HL-60/S4 treated with retinoic acid at 250 ng/mL for 4 days and 3 days (cell line): ENCODE measurements around the gene ANO2.
"Not testable (repeated sequence)": the region's sequence is repeated elsewhere in the genome, so short reads cannot be mapped to it uniquely, and the experiment has no call there.

Source experiments
- in situ Hi-C: fragments of 300-500 bp; cut with MboI; formaldehyde crosslinking; loops from 2 replicates; pipeline ENCODE4 v1.7.0; 2022; ENCODE audit warnings: low sequenced_read_pairs

Gene ANO2

DNA sequence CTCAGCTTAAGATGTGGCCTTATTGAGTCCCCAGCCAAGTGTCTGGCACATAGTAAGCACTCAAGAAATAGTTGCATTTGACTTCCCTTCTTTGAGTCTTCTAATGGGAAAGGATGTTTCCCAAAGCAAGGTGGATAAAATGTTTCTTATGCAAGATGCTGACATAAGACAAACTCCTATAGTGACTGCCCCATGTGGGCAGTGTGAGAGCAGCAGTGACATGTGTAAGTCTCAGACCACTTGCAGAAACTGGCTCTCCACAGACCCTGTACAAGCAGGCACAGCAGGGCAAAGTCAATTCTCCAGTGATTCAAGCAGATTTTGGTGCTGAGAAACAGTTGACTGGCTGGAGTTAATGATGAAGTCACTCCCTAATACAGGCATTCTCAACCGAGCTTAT is 255.3 kb downstream of the ANO2 start:
- in situ Hi-C loops: no loop called here

DNA sequence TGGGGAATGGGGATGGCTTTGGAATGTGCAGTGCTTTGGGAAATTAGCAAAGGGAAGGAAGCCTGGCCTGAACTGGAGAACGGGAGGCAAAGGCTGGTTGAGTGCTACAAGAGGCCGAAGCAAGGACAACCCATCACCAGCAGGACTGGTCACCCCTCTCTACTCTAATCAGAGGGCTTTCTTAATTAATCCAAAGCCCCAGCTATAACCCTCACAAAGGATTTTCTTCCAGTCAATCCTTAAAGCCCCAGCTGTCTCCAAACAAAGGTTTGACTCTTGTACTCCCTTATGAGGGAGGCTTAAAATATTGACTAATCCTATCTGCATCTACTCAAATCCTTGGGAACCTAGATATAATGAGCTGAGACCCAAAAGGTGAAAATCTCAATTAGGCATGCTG is 256.8 kb downstream of the ANO2 start:
- in situ Hi-C loops: no loop called here

DNA sequence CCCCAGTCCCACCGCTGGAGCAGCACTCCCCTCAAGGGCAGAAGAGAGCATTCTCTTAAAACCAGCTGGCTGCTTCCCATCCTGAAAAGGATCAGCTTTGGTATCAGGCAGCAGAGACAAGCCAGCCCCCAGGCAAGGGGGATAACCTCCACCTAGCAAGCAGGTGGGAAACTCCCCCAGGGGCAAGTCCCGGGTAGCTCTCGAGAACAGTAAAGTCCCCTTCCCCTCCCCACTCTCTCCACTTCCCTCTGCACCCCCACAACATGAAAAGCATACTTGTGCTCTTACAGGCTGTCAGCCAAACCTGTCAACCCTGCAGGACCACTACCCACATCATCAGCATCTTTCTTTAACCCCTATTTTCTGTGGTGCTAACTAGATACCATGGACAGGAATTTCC is 259.1 kb downstream of the ANO2 start:
- in situ Hi-C loops: no loop called here

DNA sequence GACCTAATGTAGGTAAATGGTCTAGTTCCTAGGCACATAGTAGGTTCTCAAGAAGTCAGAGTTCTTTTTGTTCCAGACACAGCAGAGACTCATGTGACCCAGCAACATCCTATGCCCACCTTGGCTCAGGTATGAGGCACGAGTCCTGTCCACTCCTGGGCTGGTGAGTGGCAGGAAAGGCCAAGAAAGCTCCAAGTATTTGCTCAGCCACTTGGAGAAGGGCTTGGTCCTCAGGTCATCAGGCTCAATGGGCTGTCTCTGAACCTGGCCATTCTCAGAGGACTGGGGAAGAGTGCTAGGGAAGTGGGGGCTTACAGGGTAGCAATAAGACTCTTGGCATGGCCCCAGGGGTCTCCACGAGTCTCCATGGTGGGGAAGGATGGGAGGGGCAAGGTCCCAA is 260.1 kb downstream of the ANO2 start:
- in situ Hi-C loops: no loop called here

DNA sequence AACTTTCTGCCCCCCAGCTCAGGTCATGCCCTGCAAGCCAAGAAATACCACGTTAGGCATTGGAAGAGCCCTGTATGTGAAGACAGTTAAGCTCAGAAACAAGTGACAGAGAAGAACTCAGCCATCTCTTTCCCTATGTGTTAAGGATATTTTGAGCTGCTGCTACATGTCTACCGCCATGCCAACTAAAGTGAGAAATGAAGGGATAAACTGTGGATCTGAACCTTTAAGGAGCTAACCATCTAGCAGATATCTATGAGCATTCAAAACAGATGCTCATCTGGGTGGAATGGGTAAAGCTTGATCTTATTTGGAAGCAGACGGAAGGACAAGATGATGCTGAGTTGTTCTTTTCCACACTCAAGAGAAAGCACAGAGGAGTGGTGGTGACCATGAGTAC is 262.5 kb downstream of the ANO2 start:
- in situ Hi-C loops: no loop called here

DNA sequence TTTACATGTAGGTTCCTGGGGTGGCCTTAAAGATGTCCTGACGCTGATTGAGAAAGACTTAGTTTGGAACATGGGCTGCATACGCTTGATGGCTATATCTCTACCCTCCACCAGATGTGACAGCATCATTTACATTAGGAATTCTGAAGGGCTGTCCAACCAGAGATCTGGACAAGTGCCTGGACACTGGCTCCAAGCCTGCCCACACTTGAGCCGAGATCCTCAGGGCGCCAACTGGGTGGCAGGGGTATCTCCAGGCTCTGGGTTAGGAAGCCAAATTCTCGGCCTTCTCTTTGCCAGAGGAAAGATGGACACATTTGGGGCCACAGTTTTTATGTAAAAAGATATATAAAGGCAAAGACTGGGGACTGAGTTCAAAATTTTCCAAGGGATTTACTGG is 266.9 kb downstream of the ANO2 start:
- in situ Hi-C loops: no loop called here

DNA sequence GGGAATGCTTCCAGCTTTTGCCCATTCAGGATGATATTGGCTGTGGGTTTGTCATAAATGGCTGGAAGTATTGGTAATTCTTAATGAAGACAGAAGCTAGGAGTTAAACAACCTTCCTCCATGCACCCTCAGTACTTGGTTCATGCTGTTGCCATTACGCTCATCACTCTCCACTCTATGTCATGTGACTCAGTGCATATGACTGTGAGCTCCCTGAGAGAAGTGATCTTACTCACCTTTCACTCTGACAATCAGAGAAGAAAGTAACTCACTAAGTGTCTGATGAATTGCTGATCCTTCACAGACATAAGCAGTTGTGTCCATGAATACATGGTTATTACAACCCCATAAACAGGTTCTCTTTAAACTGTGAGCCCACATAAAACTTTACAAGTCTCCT is 275.4 kb downstream of the ANO2 start:
- in situ Hi-C loops: not testable (repeated sequence)

DNA sequence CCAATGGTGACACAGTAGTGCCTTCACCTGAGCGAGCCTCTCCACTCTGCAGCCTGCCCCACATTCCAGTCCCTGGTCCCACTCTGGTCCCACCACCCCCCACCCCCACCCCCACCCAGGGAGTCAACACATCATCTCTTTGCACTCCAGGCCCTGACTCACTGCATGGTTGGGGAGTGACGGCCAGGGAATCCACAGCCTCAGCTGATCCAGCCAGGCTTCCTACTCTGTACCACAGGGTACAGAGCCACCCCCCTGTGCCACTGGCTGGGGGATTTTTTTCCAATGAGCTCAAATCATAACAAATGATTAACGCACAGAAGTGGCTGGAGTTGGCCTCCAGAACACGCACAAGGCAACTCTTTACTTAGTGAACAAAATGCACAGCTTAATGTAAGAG is 279.4 kb downstream of the ANO2 start:
- in situ Hi-C loops: no loop called here

DNA sequence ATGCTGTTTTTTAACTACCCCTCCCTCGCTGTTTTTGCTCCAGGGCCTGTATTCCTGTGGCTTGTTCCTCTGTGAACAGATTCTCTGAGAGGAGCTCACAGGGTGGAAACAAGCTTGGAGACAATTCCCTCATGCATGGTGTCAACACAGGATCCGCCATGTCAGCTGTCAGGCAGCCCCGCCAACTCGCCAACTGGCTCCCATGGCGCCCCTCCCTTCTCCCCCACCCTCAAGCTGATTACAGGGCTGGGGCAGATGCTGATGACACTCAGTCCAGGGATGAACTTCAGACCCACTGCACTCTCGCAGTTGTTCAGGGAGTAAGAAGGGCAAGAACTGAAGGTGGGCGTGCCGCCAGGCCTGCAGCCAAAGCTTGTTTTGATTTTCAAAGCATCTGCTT is 283.2 kb downstream of the ANO2 start:
- in situ Hi-C loops: no loop called here

DNA sequence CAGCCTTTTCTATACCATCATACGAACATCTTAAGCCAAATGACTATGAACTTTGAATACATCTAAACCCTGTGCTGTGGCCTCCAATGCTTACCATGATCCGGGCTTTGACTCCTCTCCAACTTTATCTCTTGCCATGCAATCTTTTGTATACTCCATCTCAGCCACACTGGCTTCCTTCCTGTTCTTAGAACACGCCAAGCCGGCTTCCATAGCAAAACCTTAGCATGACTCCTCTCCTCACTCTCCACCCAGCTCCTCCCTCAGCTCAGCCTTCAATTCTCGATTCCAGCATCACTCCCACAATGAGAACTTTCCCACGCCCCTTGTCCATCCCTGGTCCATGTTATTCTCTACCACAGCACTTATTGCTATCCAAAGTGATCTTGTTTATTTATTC is 284.8 kb downstream of the ANO2 start:
- in situ Hi-C loops: no loop called here

DNA sequence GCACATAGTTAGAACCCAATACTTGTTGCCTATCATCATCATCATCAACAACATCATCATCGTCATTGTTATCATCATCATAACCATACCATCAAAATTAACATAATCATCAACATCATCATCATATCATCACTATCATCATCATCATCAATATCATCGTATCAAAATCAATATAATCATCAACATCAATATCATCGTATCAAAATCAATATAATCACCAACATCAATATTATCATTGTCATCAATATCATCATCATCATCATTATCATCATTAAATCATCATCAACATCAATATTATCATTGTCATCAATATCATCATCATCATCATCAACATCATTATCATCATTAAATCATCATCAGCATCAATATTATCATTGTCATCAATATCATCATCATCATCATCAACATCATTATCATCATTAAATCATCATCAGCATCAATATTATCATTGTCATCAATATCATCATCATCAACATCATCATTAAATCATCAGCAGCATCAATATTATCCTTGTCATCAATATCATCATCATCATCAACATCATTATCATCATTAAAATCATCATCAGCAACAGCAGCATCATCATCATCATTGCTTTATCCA is 286.6 kb downstream of the ANO2 start:
- in situ Hi-C loops: not testable (repeated sequence)

DNA sequence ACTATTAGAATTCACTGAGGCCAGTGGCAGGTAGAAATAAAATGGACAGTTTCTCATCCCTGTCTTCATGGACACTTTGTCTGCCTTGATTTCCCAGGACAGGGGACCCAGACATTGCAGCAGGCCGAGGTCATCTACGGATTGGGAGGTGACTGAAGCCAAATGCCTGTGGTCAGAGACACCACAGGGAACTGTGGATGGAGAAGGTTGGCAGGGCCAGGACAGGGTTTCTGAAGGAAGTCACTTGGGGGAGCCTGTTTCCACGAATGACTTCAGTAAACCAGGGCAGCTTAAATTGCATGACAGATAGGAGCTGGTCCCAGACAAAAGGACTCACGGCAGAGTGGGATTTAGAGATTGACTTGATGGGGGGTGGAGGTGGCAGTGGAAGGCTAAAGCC is 288.2 kb downstream of the ANO2 start:
- in situ Hi-C loops: no loop called here

DNA sequence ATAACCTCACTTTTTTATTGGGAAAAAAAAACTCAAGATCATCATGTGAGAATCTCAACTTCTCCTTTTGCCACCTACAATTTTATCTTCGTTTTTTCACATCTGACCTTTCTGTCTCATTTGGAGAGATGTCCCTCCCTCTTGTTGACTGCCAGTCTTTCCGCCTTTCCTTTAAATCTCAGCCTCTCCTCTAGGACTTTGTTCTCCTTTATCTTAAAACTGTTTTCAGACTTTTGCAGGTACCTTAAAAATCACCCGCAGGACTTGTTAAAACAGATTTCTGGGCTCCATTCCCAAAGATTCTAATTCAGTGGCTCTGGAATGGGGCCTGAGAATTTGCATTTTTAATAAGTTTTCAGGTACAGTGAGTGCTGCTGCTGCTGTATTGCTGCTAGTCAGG is 289.9 kb downstream of the ANO2 start:
- in situ Hi-C loops: no loop called here

DNA sequence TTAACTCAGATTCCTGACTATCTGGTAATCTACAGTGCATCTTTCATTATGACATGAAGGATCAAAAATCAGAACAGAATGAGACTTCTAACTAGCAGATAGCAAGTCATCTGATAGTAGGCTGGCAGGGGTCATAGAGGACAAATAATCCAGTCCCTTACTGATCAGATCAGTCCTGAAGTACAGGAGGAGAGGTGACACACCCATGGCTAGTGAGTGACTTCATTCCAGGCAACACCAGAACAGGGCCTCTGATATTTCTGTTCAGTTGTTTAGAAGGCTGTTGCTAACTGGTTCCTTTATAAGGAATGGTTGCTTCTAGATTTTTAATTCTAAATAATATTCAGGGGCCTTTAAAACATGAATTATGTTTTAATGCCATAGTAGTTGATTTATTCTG is 291.0 kb downstream of the ANO2 start:
- in situ Hi-C loops: no loop called here

DNA sequence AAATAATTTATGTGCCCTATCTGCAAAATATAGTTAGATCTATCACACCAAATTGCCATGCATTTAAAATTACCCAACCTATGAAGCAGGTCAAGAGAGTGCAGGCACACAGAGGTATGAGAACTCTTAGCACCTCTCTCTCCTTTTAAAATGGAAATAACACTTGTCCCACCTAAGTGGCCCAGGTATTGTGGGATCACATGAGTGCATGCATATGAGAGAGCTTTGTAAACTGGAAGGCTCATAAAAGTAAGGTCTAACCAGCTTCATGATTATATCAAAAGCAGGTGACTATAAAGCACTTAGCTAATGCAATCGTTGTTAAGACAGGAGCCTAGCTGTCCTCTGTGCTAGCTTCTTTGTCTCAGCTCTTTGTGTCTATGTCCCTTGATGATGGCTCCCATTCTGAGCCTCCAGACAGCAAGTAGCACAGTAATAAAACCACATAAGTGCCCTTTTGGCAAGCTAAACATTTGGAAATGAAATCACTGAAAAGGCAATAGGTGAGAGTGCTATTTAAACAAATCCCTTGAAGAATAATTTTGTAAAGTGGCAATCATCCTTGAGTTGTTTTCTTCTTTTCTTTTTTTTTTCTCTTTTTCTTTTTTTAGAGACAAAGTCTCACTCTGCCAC is 294.1 kb downstream of the ANO2 start:
- in situ Hi-C loops: no loop called here

DNA sequence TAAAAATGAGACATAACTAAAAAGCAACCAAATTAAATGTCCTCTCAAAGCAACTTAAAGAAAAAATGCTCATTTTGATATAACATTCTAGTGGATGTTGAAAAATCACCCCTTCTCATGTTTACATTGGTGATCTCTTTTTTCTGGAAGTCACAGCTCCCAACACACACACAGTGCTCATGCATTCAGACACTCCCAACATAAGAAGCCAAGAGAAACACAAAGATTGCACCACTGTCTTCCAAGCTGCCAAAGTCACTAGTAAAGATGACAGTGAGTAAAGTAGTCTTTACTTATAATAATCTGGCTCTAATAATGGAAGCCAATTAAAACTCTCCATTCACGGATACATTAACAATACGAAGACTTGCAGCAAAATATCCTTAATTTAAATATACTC is 294.8 kb downstream of the ANO2 start:
- in situ Hi-C loops: no loop called here

DNA sequence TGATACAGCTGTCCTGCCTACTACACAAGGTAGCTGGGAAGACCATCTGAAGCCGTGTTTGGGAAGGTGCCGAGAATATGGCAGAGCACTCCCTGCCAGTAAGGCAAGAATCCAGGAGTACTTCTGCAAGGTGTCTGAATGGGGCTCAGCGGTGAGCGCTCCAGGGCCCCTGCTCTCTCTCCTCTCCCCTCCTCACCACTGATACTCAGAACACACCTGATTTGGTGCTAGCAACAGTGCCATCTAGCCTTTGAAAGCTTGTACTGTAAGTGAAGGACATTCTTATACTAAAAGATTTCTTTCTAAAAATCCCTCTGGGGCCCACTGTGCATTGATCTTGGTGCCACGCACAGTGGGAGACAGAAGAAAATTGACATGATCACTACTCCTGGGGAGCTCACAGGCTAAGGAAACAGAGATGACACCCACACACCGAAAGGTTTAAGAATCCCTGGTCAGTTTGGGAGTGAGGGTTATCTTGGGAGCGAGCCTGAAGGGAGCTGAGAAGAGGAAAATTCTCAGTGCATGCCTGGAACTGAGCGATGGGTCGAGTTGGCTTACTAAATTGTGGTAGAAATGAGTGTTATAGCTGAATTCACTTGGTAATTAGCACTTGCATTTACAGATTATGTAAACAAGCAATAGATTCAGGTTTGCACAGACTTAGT is 296.2 kb downstream of the ANO2 start:
- in situ Hi-C loops: no loop called here

DNA sequence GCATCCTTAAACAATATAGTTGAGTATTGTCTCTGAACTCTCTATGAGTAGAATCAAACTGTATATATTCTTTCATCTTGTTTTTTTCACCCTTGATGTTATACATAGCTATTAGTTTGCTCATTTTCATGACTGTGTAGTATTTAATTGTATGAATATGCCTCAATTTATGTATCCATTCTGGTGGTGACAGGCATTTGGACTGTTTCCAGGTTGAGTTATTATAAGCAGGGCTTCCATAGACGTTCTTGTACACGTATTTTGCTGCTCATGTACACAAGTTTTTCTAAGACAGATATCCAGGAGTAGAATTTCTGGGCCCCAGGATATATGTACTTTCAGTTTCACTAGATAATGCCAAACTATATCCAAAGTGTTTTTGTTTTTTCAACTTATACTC is 301.8 kb downstream of the ANO2 start:
- in situ Hi-C loops: no loop called here

DNA sequence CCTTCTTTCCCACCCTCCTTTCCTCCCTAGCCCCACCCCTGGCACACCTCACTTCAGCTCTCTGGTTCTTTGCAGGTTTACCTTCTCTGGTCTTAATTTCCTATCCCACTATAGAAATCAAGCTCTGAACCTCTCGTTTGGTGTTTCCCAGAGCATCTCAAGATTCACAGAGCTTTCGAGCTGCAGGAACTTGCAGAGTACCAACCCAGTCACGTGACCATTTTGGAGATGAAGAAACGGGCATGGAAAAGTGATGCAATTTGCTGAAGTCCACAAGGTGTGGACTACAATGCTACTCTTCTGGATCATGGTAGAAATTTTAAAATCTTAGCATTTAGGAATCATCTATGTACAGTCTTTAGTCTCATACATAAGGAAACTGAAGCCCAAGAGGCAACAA is 307.4 kb downstream of the ANO2 start:
- in situ Hi-C loops: no loop called here

DNA sequence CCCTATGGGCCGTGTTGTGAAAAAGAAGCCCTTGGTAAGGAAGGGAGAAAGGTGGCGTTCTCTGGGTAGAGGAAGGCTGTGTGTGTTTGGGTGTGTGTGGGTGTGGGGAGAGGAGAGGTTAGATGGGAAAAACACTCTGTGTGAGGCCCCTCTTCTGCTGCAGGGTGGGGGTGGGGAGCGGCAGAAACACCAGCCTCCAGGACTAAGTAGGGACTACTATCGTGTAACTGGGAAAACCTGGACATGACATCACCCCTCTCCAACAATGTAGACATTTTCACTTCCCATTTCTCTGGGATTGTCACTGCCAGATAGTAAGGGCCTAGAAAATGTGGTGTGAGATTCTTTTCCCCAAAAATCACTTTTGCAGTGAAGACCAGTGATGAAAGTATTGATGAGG is 308.2 kb downstream of the ANO2 start:
- in situ Hi-C loops: no loop called here

DNA sequence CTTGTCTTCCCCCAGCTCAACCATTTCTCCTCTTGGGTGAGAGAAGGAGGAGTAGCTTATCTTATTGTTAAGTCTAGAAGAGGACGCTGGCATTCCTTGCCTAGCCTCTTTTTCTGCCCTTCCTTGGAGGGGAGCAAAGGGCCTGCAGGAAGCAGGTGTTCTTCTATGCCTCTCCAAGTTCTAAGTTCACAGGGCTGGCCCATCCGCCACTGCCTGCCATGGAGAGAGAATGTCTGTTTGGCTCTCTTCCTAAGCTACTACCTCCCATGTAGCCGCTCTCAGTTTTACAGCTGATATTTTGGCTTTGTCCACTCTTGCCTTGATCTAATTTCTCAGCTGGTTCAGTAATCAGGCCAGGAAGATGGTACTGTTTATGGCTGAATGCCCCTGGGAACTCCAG is 312.0 kb downstream of the ANO2 start:
- in situ Hi-C loops: no loop called here

DNA sequence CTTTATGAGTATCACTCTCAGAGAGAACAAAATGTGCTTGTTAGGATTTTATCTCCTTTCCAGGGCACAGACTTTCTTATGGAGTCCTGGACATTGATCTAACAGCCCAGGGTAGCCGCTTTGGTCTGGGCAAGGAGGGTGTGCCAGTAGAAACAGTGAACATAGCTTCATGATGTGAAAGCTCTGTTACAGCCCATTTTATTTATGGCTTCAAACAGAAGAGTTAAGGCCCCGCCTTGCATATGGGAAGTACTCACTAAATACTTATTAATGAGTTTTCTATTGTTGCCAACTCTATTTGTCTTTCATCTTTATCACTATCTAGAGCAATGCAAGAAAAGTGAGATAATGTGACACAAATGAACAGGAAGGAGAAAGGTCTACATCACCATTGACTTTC is 312.6 kb downstream of the ANO2 start:
- in situ Hi-C loops: no loop called here

DNA sequence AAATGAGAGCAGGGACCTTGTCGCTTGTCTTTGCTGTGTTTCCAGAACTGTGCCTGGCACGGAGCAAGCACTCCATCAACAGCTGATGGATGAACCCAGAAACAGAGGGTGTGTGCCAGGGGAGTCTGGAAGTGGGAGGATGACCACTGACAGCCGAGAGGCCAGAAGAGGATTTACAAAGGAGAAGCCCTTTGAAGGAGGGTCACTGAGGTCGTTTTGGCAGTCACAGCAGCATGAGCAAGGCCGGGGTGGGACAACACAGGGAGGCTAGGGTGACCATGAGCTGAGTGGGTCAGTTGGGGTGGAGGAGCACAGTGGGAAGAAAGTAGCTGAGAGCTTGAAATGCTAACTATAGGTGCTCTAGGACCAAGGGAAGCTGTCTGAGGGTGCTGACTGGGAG is 313.6 kb downstream of the ANO2 start:
- in situ Hi-C loops: no loop called here
